GM12865 (cell line): Measurements from ENCODE around the gene KRTAP1-3.
"Not testable (repeated sequence)": the region's sequence is repeated elsewhere in the genome, so short reads cannot be mapped to it uniquely, and the experiment has no call there.

Experiments
- DNase-seq: peaks from one replicate; pipeline ENCODE4 v3.0.0; 2010; ENCODE audit warnings: low read depth
- H3K4me3 ChIP-seq: 2 replicates; pipeline ENCODE4 v1.5.1; 2011; ENCODE audit warnings: mild to moderate bottlenecking, low read depth, low read length, control low read depth
- TF ChIP-seq, protein P1 (sequence below): IDR thresholded peaks from 2 replicates; pipeline ENCODE4 v1.5.1; 2011; ENCODE audit warnings: low read length, control low read depth, low read depth, inconsistent platforms; ENCODE audit not compliant: insufficient read depth; ENCODE audit errors: missing control alignments

KRTAP1-3 gene

DNA sequence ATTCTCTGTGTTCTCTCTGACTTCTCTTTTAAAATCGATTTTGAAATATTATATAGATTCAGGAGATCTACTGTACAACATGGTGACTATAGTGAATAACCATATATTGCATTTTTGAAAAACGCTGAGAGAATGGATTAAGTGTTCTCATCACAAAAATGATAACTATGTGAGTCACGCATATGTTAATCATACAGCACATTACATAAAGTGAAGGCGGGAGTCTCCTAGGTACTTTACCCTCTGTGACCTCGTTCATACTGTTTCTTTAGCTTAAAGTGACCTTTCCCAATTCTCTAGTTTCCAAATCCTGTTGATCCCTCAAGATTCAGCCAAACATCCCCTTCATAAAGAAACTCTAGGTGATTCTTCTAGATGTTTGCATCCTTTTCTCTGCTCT is 31.9 kb downstream of the KRTAP1-3 start:
- TF ChIP-seq, protein P1, sequence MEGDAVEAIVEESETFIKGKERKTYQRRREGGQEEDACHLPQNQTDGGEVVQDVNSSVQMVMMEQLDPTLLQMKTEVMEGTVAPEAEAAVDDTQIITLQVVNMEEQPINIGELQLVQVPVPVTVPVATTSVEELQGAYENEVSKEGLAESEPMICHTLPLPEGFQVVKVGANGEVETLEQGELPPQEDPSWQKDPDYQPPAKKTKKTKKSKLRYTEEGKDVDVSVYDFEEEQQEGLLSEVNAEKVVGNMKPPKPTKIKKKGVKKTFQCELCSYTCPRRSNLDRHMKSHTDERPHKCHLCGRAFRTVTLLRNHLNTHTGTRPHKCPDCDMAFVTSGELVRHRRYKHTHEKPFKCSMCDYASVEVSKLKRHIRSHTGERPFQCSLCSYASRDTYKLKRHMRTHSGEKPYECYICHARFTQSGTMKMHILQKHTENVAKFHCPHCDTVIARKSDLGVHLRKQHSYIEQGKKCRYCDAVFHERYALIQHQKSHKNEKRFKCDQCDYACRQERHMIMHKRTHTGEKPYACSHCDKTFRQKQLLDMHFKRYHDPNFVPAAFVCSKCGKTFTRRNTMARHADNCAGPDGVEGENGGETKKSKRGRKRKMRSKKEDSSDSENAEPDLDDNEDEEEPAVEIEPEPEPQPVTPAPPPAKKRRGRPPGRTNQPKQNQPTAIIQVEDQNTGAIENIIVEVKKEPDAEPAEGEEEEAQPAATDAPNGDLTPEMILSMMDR: no peak
- DNase-seq: no peak
- no peak overlapping the region for H3K4me3 ChIP-seq

DNA sequence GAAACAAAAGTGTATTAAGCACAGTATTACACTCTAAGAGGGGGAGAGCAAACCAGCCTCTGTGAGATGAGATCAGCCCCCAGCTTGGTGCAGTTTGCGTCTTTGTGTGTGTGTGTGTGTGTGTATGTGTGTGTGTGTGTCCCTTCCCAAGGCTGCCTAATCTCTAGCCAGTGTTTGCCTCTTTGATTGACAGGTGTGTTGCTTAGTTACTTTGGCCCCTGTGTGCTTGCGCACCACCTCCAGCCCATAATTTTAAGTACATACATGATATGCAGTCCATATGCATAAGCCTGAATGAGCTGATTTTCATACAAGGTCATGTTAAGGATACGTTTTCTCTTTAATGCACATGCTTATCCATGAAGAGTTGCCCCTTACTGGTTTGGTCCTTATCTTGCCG is 32.9 kb downstream of the KRTAP1-3 start:
- no peak overlapping the region for H3K4me3 ChIP-seq
- TF ChIP-seq, protein P1: no peak
- no peak for DNase-seq

DNA sequence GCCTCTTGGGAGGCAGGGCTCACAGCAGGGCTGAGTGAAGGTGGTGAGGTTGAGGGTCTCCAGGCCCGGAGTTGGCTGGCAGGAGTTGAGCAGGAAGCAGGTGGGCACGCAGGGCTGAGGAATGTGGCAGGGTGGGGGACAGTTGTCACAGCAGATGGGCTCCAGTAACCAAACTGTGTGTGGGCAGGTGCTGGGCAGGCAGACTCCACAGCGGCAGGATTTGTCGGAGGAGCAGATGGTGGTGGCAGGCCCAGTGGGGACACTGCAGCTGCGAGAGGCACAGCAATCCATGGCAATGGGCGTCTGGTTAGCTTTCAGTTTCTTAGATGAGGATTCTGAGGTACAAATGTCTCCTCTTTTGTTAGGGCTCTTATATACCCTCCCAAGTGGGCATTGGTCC is 35.1 kb downstream of the KRTAP1-3 start, which contains the start of gene KRTAP3-2:
TSS of gene KRTAP3-2 (minus strand) at position 344 of the 400 bp plus-strand sequence. CDS start at position 291, 53 bp downstream.
- not testable (repeated sequence) for DNase-seq, H3K4me3 ChIP-seq

DNA sequence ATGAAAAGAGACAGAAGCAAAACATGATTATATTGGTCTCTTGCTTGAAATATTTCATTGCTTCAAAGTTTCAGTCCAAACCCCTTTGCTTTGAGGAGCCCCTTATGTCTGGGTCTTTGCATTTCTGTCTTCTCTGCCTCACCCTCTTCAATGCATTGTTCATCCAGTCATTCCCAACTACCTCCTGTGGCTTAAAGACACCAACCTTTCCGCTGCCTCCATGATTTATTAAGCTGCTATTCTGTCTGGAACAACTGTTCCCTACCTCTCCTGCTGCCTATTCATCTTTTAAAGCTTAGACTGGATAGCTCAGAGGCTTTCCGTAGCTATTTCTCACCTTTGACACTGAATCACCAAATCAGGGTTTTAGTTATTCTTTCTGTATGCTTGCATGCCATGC is 37.3 kb downstream of the KRTAP1-3 start:
- no peak for DNase-seq
- no peak overlapping the region for H3K4me3 ChIP-seq
- TF ChIP-seq, protein P1: no peak

DNA sequence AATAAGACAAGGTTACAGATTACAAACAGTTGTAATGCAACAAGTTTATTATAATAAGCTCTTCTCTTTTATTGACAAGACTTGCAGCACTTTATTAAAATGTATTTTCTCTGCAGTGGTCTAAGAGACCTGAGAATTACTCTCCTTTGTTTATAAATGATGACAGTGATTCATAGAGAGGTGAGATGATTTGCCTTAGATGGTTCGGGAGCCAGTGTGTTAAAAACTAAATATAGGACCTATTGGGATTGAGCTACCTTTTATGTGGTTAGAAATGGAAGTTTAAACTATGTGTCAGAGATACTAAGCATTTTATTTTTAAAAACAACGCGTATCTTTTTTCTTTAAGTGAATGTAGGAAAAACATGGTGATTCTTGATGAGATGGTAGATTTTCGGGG is 37.8 kb downstream of the KRTAP1-3 start:
- TF ChIP-seq, protein P1: no peak
- no peak overlapping the region for H3K4me3 ChIP-seq
- DNase-seq: no peak

DNA sequence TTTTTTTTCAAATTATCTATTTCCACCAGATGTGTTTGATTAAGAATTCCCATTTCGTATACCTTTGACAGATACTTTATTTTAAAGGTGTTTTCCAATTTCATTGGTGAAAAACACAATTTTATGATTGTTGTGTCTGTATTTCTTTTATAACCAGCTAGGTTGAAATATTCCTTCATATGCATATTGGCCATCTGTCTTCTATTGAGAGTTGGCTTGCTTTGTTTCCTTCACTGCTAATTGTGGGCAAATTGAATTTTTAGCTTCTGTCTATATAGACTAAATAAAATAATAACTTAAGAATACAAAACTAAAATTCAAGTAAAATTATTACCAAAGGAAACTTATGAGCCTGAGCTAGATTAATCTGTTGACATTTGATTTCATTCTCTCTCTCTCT is 39.6 kb downstream of the KRTAP1-3 start:
- H3K4me3 ChIP-seq: no peak overlapping the region
- DNase-seq: no peak
- TF ChIP-seq, protein P1: no peak

DNA sequence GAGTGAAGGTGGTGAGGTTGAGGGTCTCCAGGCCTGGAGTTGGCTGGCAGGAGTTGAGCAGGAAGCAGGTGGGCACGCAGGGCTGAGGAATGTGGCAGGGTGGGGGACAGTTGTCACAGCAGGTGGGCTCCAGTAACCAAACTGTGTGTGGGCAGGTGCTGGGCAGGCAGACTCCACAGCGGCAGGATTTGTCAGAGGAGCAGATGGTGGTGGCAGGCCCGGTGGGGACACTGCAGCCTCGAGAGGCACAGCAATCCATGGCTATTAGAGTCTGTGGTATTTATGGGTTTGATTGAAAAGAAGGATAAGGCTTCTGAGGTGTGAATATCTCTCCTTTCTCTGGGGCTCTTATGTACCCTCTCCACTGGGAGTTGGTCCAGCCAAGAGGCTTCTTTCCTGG is 40.8 kb downstream of the KRTAP1-3 start, which contains the start of gene KRTAP3-3:
TSS of gene KRTAP3-3 (minus strand) at position 326 of the 400 bp plus-strand sequence. CDS start at position 259, 67 bp downstream.
- no peak for DNase-seq
- no peak within 1 kb of the TSS for H3K4me3 ChIP-seq
- TF ChIP-seq, protein P1: no peak
